Breast epithelium (tissue), 3 donors: ENCODE data around the gene DSCAML1.

ENCODE experiments used
- CTCF ChIP-seq, 3 donors: fragments of 450-650 bp; IDR thresholded peaks; one replicate each; pipeline ENCODE4 v1.5.1; 2016 to 2017; ENCODE audit warnings: antibody characterized with exemption in 3 of 3, mild to moderate bottlenecking in 3 of 3, moderate library complexity in 3 of 3
- POLR2A ChIP-seq: fragments of 450-650 bp; IDR thresholded peaks from one replicate; pipeline ENCODE4 v1.6.1; 2016; ENCODE audit warnings: antibody characterized with exemption, mild to moderate bottlenecking, moderate library complexity

- no peak for TF ChIP-seq POLR2A
- TF ChIP-seq CTCF (IDR thresholded peaks at IDR 0.05) = no peak
These were observed 414.3 kb downstream of the DSCAML1 start for GRCh38 chr11:117382746-117383145.
